Mammary epithelial cell (primary cell): Measurements from ENCODE around the gene NEGR1.

Experiments
- CTCF ChIP-seq, 2 donors: IDR thresholded peaks in 1 of 2; conservative IDR thresholded peaks in 1 of 2; 2 replicates each; pipeline ENCODE4 v1.5.1; 2011 to 2012; ENCODE audit warnings: inconsistent platforms in 2 of 2, low read length in 2 of 2, mild to moderate bottlenecking in 2 of 2, control low read depth in 1 of 2, low read depth in 1 of 2; ENCODE audit not compliant: insufficient read depth in 1 of 2; ENCODE audit errors: extremely low read depth in 1 of 2
- EZH2 ChIP-seq: IDR thresholded peaks from 2 replicates; pipeline ENCODE4 v1.6.1; 2012; ENCODE audit warnings: low read length, inconsistent platforms, borderline replicate concordance

- TF ChIP-seq CTCF (conservative IDR thresholded peaks at IDR 0.05 in 1 of 2, IDR thresholded peaks at IDR 0.05 in 1 of 2; ENCODE audit: extremely low read depth in 1 of 2, insufficient read depth in 1 of 2, low read depth in 1 of 2, low read length in 2 of 2) (no peak), EZH2 (no peak)
Measured at GRCh38 chr1:71498542-71498941, 783.8 kb downstream of the NEGR1 start.
